IMR-90 (cell line): ENCODE data around the gene FAIM2.

Experiments used
- CEBPB ChIP-seq: IDR thresholded peaks from 2 replicates; pipeline ENCODE4 v1.6.1; 2012; ENCODE audit warnings: low read depth, low read length, improper control_type of control experiment
- ELK1 ChIP-seq: fragments of 150-350 bp; IDR thresholded peaks from 2 replicates; pipeline ENCODE4 v1.6.1; 2016; ENCODE audit warnings: low read depth, mild to moderate bottlenecking, low read length, moderate library complexity, borderline replicate concordance
- MAZ ChIP-seq: IDR thresholded peaks from 2 replicates; pipeline ENCODE4 v1.6.1; 2012; ENCODE audit warnings: low read depth, mild to moderate bottlenecking, low read length, improper control_type of control experiment, moderate library complexity, borderline replicate concordance
- MXI1 ChIP-seq: IDR thresholded peaks from 2 replicates; pipeline ENCODE4 v1.6.1; 2012; ENCODE audit warnings: low read depth, mild to moderate bottlenecking, low read length, moderate library complexity, borderline replicate concordance
- POLR2A ChIP-seq: IDR thresholded peaks from 2 replicates; pipeline ENCODE4 v1.6.1; 2012; ENCODE audit warnings: mild to moderate bottlenecking, low read depth, low read length
- RAD21 ChIP-seq: IDR thresholded peaks from 2 replicates; pipeline ENCODE4 v1.6.1; 2012; ENCODE audit warnings: low read length, improper control_type of control experiment
- RFX5 ChIP-seq: IDR thresholded peaks from 2 replicates; pipeline ENCODE4 v1.8.0; 2012; ENCODE audit warnings: low read depth, mild to moderate bottlenecking, low read length, moderate library complexity
- TF ChIP-seq, protein P1 (sequence below): conservative IDR thresholded peaks from 2 replicates; pipeline ENCODE4 v1.5.1; 2012; ENCODE audit warnings: mild to moderate bottlenecking, low read depth, low read length, improper control_type of control experiment

GRCh38 chr12:49903700-49904423, at the start of gene FAIM2:
- TF ChIP-seq, protein P1, sequence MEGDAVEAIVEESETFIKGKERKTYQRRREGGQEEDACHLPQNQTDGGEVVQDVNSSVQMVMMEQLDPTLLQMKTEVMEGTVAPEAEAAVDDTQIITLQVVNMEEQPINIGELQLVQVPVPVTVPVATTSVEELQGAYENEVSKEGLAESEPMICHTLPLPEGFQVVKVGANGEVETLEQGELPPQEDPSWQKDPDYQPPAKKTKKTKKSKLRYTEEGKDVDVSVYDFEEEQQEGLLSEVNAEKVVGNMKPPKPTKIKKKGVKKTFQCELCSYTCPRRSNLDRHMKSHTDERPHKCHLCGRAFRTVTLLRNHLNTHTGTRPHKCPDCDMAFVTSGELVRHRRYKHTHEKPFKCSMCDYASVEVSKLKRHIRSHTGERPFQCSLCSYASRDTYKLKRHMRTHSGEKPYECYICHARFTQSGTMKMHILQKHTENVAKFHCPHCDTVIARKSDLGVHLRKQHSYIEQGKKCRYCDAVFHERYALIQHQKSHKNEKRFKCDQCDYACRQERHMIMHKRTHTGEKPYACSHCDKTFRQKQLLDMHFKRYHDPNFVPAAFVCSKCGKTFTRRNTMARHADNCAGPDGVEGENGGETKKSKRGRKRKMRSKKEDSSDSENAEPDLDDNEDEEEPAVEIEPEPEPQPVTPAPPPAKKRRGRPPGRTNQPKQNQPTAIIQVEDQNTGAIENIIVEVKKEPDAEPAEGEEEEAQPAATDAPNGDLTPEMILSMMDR, result no peak
- TF ChIP-seq RAD21 (no peak), POLR2A (no peak), CEBPB (peak; percentile 74), MAZ (peak; percentile 70; the same call in 1 of the 2 replicates), MXI1 (no peak), RFX5 (no peak), ELK1 (no peak)
